Epithelial cell of esophagus (primary cell): ENCODE measurements around the gene GLRX5.

Experiments
- DNase-seq: peaks from one replicate; pipeline ENCODE4 v3.0.0; 2010; ENCODE audit warnings: low read depth
- H3K4me3 ChIP-seq: 2 replicates; pipeline ENCODE4 v1.5.1; 2011; ENCODE audit warnings: mild to moderate bottlenecking, low read length, control low read depth
- TF ChIP-seq, protein P1 (sequence below): IDR thresholded peaks from 2 replicates; pipeline ENCODE4 v1.5.1; 2011; ENCODE audit warnings: low read depth, mild to moderate bottlenecking, low read length, control low read depth, inconsistent platforms; ENCODE audit not compliant: insufficient read depth; ENCODE audit errors: missing control alignments

GLRX5 gene

GRCh38 chr14:95494456-95494855, 40.4 kb upstream of the GLRX5 start:
- TF ChIP-seq, protein P1, sequence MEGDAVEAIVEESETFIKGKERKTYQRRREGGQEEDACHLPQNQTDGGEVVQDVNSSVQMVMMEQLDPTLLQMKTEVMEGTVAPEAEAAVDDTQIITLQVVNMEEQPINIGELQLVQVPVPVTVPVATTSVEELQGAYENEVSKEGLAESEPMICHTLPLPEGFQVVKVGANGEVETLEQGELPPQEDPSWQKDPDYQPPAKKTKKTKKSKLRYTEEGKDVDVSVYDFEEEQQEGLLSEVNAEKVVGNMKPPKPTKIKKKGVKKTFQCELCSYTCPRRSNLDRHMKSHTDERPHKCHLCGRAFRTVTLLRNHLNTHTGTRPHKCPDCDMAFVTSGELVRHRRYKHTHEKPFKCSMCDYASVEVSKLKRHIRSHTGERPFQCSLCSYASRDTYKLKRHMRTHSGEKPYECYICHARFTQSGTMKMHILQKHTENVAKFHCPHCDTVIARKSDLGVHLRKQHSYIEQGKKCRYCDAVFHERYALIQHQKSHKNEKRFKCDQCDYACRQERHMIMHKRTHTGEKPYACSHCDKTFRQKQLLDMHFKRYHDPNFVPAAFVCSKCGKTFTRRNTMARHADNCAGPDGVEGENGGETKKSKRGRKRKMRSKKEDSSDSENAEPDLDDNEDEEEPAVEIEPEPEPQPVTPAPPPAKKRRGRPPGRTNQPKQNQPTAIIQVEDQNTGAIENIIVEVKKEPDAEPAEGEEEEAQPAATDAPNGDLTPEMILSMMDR, result no peak
- H3K4me3 ChIP-seq, result no peak overlapping the region
- DNase-seq, result no peak

DNA sequence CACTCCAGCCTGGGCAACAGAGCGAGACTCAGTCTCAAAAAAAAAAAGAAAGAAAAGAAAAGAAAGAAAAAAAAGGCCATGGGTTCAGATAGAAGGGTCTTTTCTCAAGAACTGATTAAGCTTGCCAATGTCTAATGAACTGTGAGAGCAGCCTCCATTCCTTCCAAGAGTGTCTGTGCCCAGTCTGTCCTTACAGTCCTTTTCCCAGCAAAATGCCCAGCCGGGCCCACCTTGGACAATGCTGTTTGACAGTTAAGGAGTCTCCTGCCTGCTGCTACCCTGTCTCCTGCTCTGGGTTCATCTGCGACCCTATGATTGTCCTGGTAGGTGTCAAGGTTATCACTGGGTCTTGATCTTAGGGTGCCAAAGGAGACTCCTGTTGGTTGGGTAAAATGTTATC, 39.8 kb upstream of the GLRX5 start:
- DNase-seq, result no peak
- TF ChIP-seq, protein P1, result no peak
- no peak overlapping the region for H3K4me3 ChIP-seq

DNA sequence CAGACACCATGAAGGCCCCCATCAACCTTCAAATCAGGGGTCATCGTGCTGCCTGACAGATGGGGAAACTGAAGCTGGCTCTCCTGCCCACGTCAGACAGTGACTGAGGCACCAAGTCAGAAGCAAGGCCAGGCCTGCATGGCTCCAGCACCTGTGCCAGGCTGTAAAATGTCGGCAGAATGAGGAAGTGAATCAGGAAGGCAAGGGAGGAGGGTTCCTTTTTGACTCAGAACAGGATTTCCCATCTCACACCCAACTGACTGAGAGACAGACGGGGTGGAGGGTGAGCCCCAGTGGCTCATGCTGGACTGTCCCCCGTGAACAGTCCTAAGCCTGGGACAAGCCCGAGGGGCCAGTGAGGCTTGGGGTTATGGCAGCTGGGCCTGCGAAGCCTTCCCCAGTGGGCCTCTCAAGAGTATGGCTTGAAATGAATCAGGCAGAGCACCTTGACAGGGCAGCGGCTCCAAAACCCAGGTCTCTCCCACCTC, 39.3 kb upstream of the GLRX5 start:
- TF ChIP-seq, protein P1, result no peak
- no peak overlapping the region for H3K4me3 ChIP-seq
- peak; percentile 71 for DNase-seq

GRCh38 chr14:95496111-95496681, 38.7 kb upstream of the GLRX5 start:
- TF ChIP-seq, protein P1, result no peak
- no peak for DNase-seq
- H3K4me3 ChIP-seq, result no peak overlapping the region

DNA sequence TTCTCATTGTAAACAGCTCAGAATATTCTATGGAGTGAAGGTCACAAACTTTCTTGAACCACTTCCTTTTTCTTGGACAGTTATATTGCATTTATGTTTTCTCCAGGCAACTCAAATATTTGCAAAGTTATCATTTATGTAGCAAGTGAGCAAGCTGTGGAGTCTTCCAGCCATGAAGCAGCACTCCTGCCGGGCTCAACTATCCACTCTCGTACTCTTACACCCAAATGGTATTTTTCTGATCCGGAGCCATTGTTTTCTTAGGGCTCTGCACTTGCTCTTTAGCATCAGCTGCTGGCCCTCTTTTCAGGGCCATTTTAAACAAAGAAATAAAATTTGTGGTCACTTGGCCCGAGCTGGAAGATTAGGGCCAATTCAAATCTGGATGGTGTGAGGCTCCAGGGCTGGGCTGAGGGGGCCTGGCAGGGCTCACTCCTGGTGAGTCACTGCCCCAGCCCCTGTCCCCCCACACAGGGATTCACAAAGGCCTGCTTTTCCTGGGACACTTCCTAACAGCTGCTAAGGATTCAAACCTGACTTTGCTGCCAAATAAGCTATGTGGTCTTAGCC, 38.1 kb upstream of the GLRX5 start:
- no peak for DNase-seq
- TF ChIP-seq, protein P1, result no peak
- H3K4me3 ChIP-seq, result no peak overlapping the region

DNA sequence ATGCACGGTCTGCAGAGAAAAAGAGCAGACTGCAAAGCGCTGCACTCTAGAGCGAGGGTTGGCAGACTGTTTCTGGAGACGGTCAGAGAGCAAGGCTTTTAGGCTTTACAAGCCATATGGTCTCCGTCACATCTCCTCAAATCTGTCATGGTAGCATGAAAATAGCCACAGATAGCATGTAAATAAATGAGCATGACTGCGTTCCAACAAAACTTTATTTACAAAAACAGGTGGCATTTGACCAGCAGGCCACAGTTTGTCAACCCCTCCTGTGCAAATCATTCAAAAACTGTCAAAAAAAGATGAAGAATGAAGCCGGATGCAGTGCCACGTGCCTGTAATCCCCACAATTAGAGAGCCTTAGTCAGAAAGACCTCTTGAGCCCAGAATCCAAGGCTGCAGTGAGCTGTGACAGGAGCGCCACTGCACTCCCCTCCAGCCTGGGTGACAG, 37.3 kb upstream of the GLRX5 start:
- no peak for DNase-seq
- TF ChIP-seq, protein P1, result no peak
- no peak overlapping the region for H3K4me3 ChIP-seq

DNA sequence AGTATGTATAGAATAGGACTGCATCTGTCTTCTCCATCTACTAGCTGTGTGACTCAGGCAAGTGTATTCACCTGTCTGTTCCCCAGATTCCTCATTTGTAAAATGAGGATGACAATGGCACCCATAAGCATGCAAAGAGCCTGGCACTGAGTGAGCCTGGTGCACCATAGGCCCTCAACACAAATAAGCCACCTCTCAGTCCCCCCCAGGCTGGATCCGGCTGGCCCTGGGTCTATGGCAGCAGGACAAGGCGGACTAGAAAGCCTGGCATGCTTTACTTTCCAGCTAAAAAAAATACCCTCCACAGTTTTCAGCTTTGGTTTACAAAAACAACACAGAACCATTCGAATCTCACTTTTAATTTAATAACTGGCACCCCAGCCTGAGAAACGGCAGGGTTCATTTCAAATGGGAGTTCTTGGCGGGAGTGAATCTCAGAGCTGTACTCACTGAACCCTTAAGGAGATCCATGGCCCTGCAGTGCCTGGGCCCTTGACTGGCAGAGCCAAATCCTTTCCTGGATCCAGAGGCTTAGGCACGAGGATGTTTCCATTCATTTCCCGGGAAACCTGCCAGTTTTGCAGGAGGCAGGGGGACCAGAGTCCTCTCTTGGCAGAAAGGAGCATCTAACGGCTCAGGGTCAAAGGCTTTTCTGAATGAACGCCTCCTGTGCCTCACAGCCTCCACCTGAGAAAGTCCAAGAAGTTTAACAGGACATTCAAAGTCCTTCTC, 36.1 kb upstream of the GLRX5 start:
- TF ChIP-seq, protein P1, result no peak
- no peak for DNase-seq

More for the DNA sequence above, 36.1 kb upstream of the GLRX5 start:
- H3K4me3 ChIP-seq, result no peak overlapping the region
